ENCODE results near the gene HOGA1. TPM values are rescaled to one million over a fixed set of nuclear protein-coding genes. Genes with fewer than 3 reads are reported as not detected.

The HOGA1 gene
- total RNA-seq, 1 experiment from 2014 or later: not detected

Other genes with a start within 250 kb of the HOGA1 start
- 4.7 and 6.1 TPM in 2 replicates for gene FRAT2, start 249.7 kb upstream of the HOGA1 start, total RNA-seq (2021)
- gene RRP12, start 183.0 kb upstream of the HOGA1 start, total RNA-seq (2021): 68.6 and 86.2 TPM in 2 replicates
- 603 and 668 TPM in 2 replicates for gene PGAM1, start 158.2 kb upstream of the HOGA1 start, total RNA-seq (2021)
- gene EXOSC1, start 138.4 kb upstream of the HOGA1 start, total RNA-seq (2021): 52.7 and 56.4 TPM in 2 replicates
- gene ZDHHC16, start 138.2 kb upstream of the HOGA1 start, total RNA-seq (2021): 44.8 and 49.2 TPM in 2 replicates
- 70.6 and 72.5 TPM in 2 replicates for gene MMS19, start 86.0 kb upstream of the HOGA1 start, total RNA-seq (2021)
- gene UBTD1, start 85.5 kb upstream of the HOGA1 start, total RNA-seq (2021): 3.1 and 4.2 TPM in 2 replicates
- gene ANKRD2, start 11.6 kb upstream of the HOGA1 start, total RNA-seq (2021): not detected in 2 replicates
- gene C10orf62, start 5.3 kb downstream of the HOGA1 start, total RNA-seq (2021): not detected in 2 replicates
- 8.4 and 13.4 TPM in 2 replicates for gene MORN4, start 49.1 kb downstream of the HOGA1 start, total RNA-seq (2021)
- gene PI4K2A, start 56.3 kb downstream of the HOGA1 start, total RNA-seq (2021): 21.3 and 23.6 TPM in 2 replicates
- 2.4 and 2.6 TPM in 2 replicates for gene AVPI1, start 102.9 kb downstream of the HOGA1 start, total RNA-seq (2021)
- gene MARVELD1, start 129.3 kb downstream of the HOGA1 start, total RNA-seq (2021): 26.6 and 30.1 TPM in 2 replicates
- gene ZFYVE27, start 152.7 kb downstream of the HOGA1 start, total RNA-seq (2021): 26.8 and 31.7 TPM in 2 replicates
- gene SFRP5, start 187.6 kb downstream of the HOGA1 start, total RNA-seq (2021): not detected in 2 replicates

Measured in A673 (cell line).